SK-N-SH (cell line): Measurements from ENCODE around the gene STXBP6.

ENCODE experiments used
- CHD2 ChIP-seq: fragments of 150-350 bp; IDR thresholded peaks from 2 replicates; pipeline ENCODE4 v1.6.1; 2018; ENCODE audit warnings: low read length; ENCODE audit not compliant: partially characterized antibody
- CTCF ChIP-seq: fragments of 200-600 bp; sonication (generic); IDR thresholded peaks from 2 replicates; pipeline ENCODE4 v1.6.1; 2017; ENCODE audit warnings: antibody characterized with exemption, mild to moderate bottlenecking, moderate library complexity
- JUND ChIP-seq: IDR thresholded peaks from 2 replicates; pipeline ENCODE4 v1.4.0; 2012
- POLR2AphosphoS5 ChIP-seq: IDR thresholded peaks from 2 replicates; pipeline ENCODE4 v1.6.1; 2012; ENCODE audit warnings: low read depth, low read length
- RAD21 ChIP-seq: IDR thresholded peaks from 2 replicates; pipeline ENCODE4 v1.6.1; 2012; ENCODE audit warnings: mild to moderate bottlenecking, low read length
- RCOR1 ChIP-seq: fragments of 150-350 bp; IDR thresholded peaks from 2 replicates; pipeline ENCODE4 v1.6.1; 2017; ENCODE audit warnings: antibody characterized with exemption, low read length
- REST ChIP-seq: IDR thresholded peaks from 2 replicates; pipeline ENCODE4 v1.6.1; 2012; ENCODE audit warnings: mild to moderate bottlenecking, low read depth, low read length, moderate library complexity
- SMC3 ChIP-seq: IDR thresholded peaks from 2 replicates; pipeline ENCODE4 v1.6.1; 2012; ENCODE audit warnings: low read depth, low read length, improper control_type of control experiment
- YY1 ChIP-seq: IDR thresholded peaks from 2 replicates; pipeline ENCODE4 v1.4.0; 2012; ENCODE audit warnings: low read depth, mild to moderate bottlenecking

GRCh38 chr14:24913746-24914145 lies 136.2 kb downstream of the STXBP6 start:
- TF ChIP-seq CHD2 (no peak), CTCF (no peak), REST (no peak), JUND (no peak), SMC3 (no peak), RCOR1 (no peak), YY1 (no peak), RAD21 (no peak), POLR2AphosphoS5 (no peak)
